ENCODE data around the gene LTBP4. TPM values are rescaled to one million over a fixed set of nuclear protein-coding genes. Genes with fewer than 3 reads are reported as not detected.

Gene LTBP4
- total and polyA plus RNA-seq, 2 of the 13 experiments (the other 11 are each of a cell fraction or from before 2014, with no cell fraction given): 0.86 to 2.3 TPM

DNA sequence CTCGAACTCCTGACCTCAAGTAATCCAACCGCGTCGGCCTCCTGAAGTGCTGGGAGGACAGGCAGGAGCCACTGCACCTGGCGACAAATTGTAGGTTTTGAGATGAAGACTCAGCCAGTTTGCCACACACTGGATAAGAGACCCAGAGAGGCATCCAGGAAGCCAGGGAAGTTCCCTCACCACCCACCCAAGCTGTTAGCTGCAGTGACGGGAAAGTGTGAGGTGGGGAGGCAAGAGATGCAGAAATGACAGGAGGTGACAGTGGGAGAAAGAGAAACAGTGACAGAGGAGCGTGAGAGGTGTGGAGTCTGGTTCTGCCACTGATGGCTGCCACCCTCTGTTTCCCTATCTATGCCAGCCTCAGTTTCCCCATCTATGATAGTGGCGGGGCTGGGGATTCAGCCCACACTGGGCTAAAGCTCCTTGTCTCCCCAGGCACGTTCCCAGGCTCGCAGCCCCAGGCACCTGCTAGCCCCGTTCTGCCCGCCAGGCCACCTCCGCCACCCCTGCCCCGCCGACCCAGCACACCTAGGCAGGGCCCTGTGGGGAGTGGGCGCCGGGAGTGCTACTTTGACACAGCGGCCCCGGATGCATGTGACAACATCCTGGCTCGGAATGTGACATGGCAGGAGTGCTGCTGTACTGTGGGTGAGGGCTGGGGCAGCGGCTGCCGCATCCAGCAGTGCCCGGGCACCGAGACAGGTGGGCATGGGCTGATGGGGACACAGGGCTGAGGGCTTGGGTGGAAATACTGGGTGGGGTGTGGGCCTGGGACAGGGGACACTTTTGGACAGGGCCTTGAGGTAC lies 21.0 kb downstream of the LTBP4 start:
- TF ChIP-seq HES4 (CRISPR knock-in tag; IDR thresholded peaks at IDR 0.05; ENCODE audit: borderline replicate concordance) (no peak), HNRNPL (IDR thresholded peaks at IDR 0.05; ENCODE audit: low read depth, low read length) (peak; percentile 88)
- Histone ChIP-seq H2AFZ (ENCODE audit: low read length) (no peak overlapping the region), H3K4me1 (ENCODE audit: insufficient read depth, low read length) (peaks cover 6% of the 10 kb centered on the region; the same call in 1 of the 2 replicates), H3K4me3 (replicated peaks in 1 of 3; ENCODE audit: insufficient read depth in 1 of 3, low read depth in 2 of 3, low read length in 3 of 3) (no peak overlapping the region), H4K20me1 (ENCODE audit: insufficient read depth, low read length) (no peaks in the 10 kb centered on the region), H3K36me3 (replicated peaks in 1 of 2; ENCODE audit: control insufficient read depth in 1 of 2, insufficient read depth in 2 of 2, low read length in 2 of 2) (no peaks in the 10 kb centered on the region), H3K9me3 (ENCODE audit: low read length) (no peaks in the 10 kb centered on the region), H3K27ac (ENCODE audit: extremely low read length, insufficient read depth, low read length) (no peak overlapping the region), H3K9ac (ENCODE audit: insufficient read depth, low read depth, low read length) (no peak overlapping the region), H3K79me2 (ENCODE audit: insufficient read depth, low read length) (no peaks in the 10 kb centered on the region), H3K27me3 (ENCODE audit: control insufficient read depth in 1 of 2, insufficient read depth in 2 of 2, low read length in 2 of 2) (peaks cover 0 to 3% of the 10 kb centered on the region in 2 experiments; a peak in 3 of 5 replicates), H3K4me2 (ENCODE audit: low read depth, low read length) (no peak overlapping the region)
- CTCF ChIA-PET (ENCODE audit: low intra/inter-chr PET ratio, low total read pairs): no interaction called here
- BruUV-seq (replicated peaks): no TSS peak
- ATAC-seq (no peak), DNase-seq (ENCODE audit: low spot score) (no peak), FAIRE-seq (no peak)
- POLR2A ChIA-PET: no interaction called here
- WGBS (ENCODE audit: low lambda C conversion rate): 75% methylated on average over 9 of the region's 24 CpGs
- intact Hi-C loops (cut with micrococcal nuclease; ENCODE audit: unreplicated experiment) (no loop called here), in situ Hi-C loops (cut with HindIII; ENCODE audit: extremely low pct_ligation_motif_present, low pct_unique_long_range_greater_than_20kb) (no loop called here)

DNA sequence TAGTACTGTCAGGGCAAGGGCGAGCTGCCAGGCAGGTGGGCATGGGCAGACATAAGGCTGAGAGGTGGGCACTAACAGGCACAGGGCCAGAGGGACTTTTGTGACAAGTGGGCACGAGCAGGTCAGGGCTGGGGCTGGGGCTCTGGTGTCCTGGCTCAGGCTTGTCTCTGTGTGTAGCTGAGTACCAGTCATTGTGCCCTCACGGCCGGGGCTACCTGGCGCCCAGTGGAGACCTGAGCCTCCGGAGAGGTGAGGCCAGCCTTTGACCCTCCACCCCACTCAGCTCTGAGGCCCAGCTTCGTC lies 21.6 kb downstream of the LTBP4 start:
- BruUV-seq (replicated peaks): no TSS peak
- no peak for DNase-seq (ENCODE audit: low spot score)
- Histone ChIP-seq H3K4me3 (replicated peaks in 1 of 3; ENCODE audit: insufficient read depth in 1 of 3, low read depth in 2 of 3, low read length in 3 of 3) (no peak overlapping the region), H2AFZ (ENCODE audit: low read length) (no peak overlapping the region), H3K27me3 (ENCODE audit: control insufficient read depth in 1 of 2, insufficient read depth in 2 of 2, low read length in 2 of 2) (peaks cover 0 to 3% of the 10 kb centered on the region in 2 experiments; a peak in 3 of 5 replicates), H3K36me3 (replicated peaks in 1 of 2; ENCODE audit: control insufficient read depth in 1 of 2, insufficient read depth in 2 of 2, low read length in 2 of 2) (no peaks in the 10 kb centered on the region), H3K27ac (ENCODE audit: extremely low read length, insufficient read depth, low read length) (no peak overlapping the region), H3K9ac (ENCODE audit: insufficient read depth, low read depth, low read length) (no peak overlapping the region), H3K4me1 (ENCODE audit: insufficient read depth, low read length) (peaks cover 6% of the 10 kb centered on the region; the same call in 1 of the 2 replicates), H3K79me2 (ENCODE audit: insufficient read depth, low read length) (no peaks in the 10 kb centered on the region), H4K20me1 (ENCODE audit: insufficient read depth, low read length) (no peaks in the 10 kb centered on the region), H3K4me2 (ENCODE audit: low read depth, low read length) (no peak overlapping the region), H3K9me3 (ENCODE audit: low read length) (no peaks in the 10 kb centered on the region)
- no peak for ATAC-seq
- no peak for FAIRE-seq
- intact Hi-C loops (cut with micrococcal nuclease; ENCODE audit: unreplicated experiment): no loop called here
- CTCF ChIA-PET (ENCODE audit: low intra/inter-chr PET ratio, low total read pairs): no interaction called here
- in situ Hi-C loops (cut with HindIII; ENCODE audit: extremely low pct_ligation_motif_present, low pct_unique_long_range_greater_than_20kb): no loop called here
- POLR2A ChIA-PET: no interaction called here
- WGBS (ENCODE audit: low lambda C conversion rate): 71% methylated on average over 5 of the region's 7 CpGs
- TF ChIP-seq, protein P1, sequence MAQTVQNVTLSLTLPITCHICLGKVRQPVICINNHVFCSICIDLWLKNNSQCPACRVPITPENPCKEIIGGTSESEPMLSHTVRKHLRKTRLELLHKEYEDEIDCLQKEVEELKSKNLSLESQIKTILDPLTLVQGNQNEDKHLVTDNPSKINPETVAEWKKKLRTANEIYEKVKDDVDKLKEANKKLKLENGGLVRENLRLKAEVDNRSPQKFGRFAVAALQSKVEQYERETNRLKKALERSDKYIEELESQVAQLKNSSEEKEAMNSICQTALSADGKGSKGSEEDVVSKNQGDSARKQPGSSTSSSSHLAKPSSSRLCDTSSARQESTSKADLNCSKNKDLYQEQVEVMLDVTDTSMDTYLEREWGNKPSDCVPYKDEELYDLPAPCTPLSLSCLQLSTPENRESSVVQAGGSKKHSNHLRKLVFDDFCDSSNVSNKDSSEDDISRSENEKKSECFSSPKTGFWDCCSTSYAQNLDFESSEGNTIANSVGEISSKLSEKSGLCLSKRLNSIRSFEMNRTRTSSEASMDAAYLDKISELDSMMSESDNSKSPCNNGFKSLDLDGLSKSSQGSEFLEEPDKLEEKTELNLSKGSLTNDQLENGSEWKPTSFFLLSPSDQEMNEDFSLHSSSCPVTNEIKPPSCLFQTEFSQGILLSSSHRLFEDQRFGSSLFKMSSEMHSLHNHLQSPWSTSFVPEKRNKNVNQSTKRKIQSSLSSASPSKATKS (CRISPR knock-in tag; IDR thresholded peaks at IDR 0.05): no peak
- TF ChIP-seq ZNF317 (CRISPR knock-in tag; IDR thresholded peaks at IDR 0.05) (no peak), KAT7 (CRISPR knock-in tag; IDR thresholded peaks at IDR 0.05; ENCODE audit: borderline replicate concordance) (no peak), MYNN (CRISPR knock-in tag; IDR thresholded peaks at IDR 0.05; ENCODE audit: low read depth) (no peak), ZNF746 (CRISPR knock-in tag; IDR thresholded peaks at IDR 0.05) (no peak), SRSF9 (IDR thresholded peaks at IDR 0.05; ENCODE audit: borderline replicate concordance, insufficient read depth, low read depth, low read length, poor library complexity, severe bottlenecking) (no peak), GTF3A (CRISPR knock-in tag; conservative IDR thresholded peaks at IDR 0.05) (no peak), ZNF296 (CRISPR knock-in tag; conservative IDR thresholded peaks at IDR 0.05) (no peak), TBX2 (CRISPR knock-in tag; IDR thresholded peaks at IDR 0.05; ENCODE audit: borderline replicate concordance) (no peak), KDM1A (CRISPR knock-in tag; IDR thresholded peaks at IDR 0.05) (no peak), ZNF629 (CRISPR knock-in tag; conservative IDR thresholded peaks at IDR 0.05) (no peak)

Measured in HepG2 (cell line).